Testis (tissue), 3 donors: Measurements from ENCODE around the gene CEP162. TPM values are rescaled to one million over a fixed set of nuclear protein-coding genes. Genes with fewer than 3 reads are reported as not detected.
"Not testable (repeated sequence)": the region's sequence is repeated elsewhere in the genome, so short reads cannot be mapped to it uniquely, and the experiment has no call there.

Experiments
- DNase-seq: peaks from one replicate; pipeline ENCODE4 v3.0.0-alpha.2; 2019
- H3K27ac ChIP-seq, 2 donors: fragments of 200-600 bp; sonication (generic); one replicate each; pipeline ENCODE4 v1.5.1; 2019
- H3K27me3 ChIP-seq: fragments of 200-600 bp; sonication (generic); one replicate; pipeline ENCODE4 v1.5.1; 2019
- H3K36me3 ChIP-seq: fragments of 200-600 bp; sonication (generic); one replicate; pipeline ENCODE4 v1.5.1; 2017; ENCODE audit warnings: low read depth; ENCODE audit errors: missing control alignments
- H3K4me1 ChIP-seq: fragments of 200-600 bp; sonication (generic); one replicate; pipeline ENCODE4 v1.5.1; 2019
- H3K4me3 ChIP-seq, 2 donors: fragments of 200-600 bp; sonication (generic); one replicate each; pipeline ENCODE4 v1.5.1; 2017 to 2019
- H3K9me3 ChIP-seq: fragments of 200-600 bp; sonication (generic); one replicate; pipeline ENCODE4 v1.5.1; 2017
- POLR2A ChIP-seq: fragments of 450-650 bp; IDR thresholded peaks from one replicate; pipeline ENCODE4 v1.6.1; 2017; ENCODE audit warnings: antibody characterized with exemption, mild to moderate bottlenecking, moderate library complexity
- WGBS, 2 donors: methylation state at CpG; one replicate each; pipeline ENCODE4 v1.1.5; 2018; 5-methylcytosine and 5-hydroxymethylcytosine counted together
- intact Hi-C: fragments of 100-400 bp; cut with DNase I; formaldehyde crosslinking; loops from one replicate; pipeline ENCODE4 v1.15.1; 2023; ENCODE audit warnings: low total_unique reads
- polyA plus RNA-seq: library from polyadenylated mRNA; stranded (reverse); fragments of 350-450 nt; fragmentation: Illumina TruSeq; extraction: RNeasy Lipid Tissue Mini Kit (QIAGEN cat#74804); gene quantifications from one replicate; pipeline ENCODE4 v1.2.3, GENCODE V29; 2014; ENCODE audit warnings: low read depth, low replicate concordance; ENCODE audit not compliant: insufficient read depth
- total RNA-seq, 2 donors: library from RNA; depleted of rRNA; stranded (reverse); fragments of >200 nt; gene quantifications; one replicate each; pipeline ENCODE4 v1.2.3, GENCODE V29; 2016
- TF ChIP-seq, protein P1 (sequence below), 3 experiments: fragments of 450-650 bp in 2 of 3; fragments of 200-600 bp in 1 of 3; sonication (generic) in 1 of 3; IDR thresholded peaks; one replicate each; pipeline ENCODE4 v1.5.1; 2016 to 2019; ENCODE audit warnings: antibody characterized with exemption in 3 of 3, mild to moderate bottlenecking in 2 of 3, moderate library complexity in 1 of 3

CEP162 gene
- total and polyA plus RNA-seq, 3 donors from 2014 or later, result 8.6 to 36.0 (median 20.3) TPM

DNA sequence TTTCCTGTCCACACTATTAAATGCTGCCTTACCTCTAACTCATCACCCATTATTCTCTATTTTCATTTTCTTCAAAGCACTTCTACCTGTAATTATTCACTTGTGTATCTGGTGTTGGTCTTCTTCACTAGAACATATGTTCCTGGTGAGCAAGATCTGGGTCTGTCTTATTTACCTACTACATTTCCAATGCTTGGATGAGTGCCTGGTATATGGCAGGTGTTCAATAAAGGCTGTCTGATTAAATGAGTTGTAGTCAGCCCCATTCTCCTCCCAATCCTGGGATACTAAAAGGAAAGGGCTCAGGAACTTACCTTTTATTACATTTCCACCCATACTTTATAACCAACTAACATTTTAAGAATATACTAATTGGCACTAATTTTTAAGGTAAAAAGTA is 61.0 kb downstream of the CEP162 start:
- Histone ChIP-seq H3K9me3 (no peaks in the 10 kb centered on the region), H3K36me3 (no peaks in the 10 kb centered on the region), H3K4me3 (no peak overlapping the region), H3K27me3 (no peaks in the 10 kb centered on the region), H3K4me1 (no peaks in the 10 kb centered on the region), H3K27ac (no peak overlapping the region)
- intact Hi-C loops, result no loop called here
- no peak for DNase-seq
- TF ChIP-seq, protein P1, sequence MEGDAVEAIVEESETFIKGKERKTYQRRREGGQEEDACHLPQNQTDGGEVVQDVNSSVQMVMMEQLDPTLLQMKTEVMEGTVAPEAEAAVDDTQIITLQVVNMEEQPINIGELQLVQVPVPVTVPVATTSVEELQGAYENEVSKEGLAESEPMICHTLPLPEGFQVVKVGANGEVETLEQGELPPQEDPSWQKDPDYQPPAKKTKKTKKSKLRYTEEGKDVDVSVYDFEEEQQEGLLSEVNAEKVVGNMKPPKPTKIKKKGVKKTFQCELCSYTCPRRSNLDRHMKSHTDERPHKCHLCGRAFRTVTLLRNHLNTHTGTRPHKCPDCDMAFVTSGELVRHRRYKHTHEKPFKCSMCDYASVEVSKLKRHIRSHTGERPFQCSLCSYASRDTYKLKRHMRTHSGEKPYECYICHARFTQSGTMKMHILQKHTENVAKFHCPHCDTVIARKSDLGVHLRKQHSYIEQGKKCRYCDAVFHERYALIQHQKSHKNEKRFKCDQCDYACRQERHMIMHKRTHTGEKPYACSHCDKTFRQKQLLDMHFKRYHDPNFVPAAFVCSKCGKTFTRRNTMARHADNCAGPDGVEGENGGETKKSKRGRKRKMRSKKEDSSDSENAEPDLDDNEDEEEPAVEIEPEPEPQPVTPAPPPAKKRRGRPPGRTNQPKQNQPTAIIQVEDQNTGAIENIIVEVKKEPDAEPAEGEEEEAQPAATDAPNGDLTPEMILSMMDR (IDR thresholded peaks at IDR 0.05), result no peak
- no peak for TF ChIP-seq POLR2A

DNA sequence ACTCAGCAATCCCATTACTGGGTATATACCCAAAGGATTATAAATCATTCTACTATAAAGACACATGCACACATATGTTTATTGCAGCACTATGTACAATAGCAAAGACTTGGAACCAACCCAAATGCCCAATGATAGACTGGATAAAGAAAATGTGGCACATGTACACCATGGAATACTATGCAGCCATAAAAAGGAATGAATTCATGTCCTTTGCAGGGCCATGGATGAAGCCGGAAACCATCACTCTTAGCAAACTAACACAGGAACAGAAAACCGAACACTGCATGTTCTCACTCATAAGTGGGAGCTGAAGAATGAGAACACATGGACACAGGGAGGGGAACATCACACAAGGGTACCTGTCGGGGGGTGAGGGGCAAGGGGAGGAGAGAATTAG is 63.1 kb downstream of the CEP162 start:
- H3K27me3 ChIP-seq, intact Hi-C loops, H3K36me3 ChIP-seq, H3K27ac ChIP-seq, H3K4me3 ChIP-seq, H3K9me3 ChIP-seq, DNase-seq, H3K4me1 ChIP-seq: not testable (repeated sequence)
- WGBS, 2 donors, result 93 to 100% methylated on average over 3 of the region's 3 CpGs

DNA sequence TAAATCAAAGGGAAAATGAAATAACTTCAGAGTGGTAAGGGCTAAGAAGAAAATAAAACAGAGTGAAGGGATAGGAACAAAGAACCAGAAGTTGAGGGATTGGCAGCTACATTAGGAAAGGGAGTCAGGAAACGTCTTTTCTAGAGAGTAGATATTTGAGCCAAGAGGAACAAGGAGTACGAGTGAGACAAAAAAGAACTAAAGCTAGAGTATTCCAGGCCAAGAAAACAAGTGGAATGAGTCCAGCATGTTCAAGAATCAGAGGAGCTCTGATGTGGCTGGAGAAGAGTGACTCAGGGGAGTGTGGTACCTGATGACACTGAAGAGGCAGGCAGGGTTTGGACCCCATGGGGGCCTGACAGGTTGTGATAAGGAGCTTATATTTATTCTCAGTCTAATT is 66.3 kb downstream of the CEP162 start:
- no peak for DNase-seq
- Histone ChIP-seq H3K4me1 (no peaks in the 10 kb centered on the region), H3K27ac (no peak overlapping the region), H3K9me3 (no peaks in the 10 kb centered on the region), H3K4me3 (no peak overlapping the region), H3K36me3 (no peaks in the 10 kb centered on the region), H3K27me3 (no peaks in the 10 kb centered on the region)
- intact Hi-C loops, result no loop called here
- WGBS, 2 donors, result 57 to 71% methylated on average over 2 of the region's 2 CpGs
- no peak for TF ChIP-seq POLR2A
- TF ChIP-seq, protein P1 (IDR thresholded peaks at IDR 0.05), result no peak

DNA sequence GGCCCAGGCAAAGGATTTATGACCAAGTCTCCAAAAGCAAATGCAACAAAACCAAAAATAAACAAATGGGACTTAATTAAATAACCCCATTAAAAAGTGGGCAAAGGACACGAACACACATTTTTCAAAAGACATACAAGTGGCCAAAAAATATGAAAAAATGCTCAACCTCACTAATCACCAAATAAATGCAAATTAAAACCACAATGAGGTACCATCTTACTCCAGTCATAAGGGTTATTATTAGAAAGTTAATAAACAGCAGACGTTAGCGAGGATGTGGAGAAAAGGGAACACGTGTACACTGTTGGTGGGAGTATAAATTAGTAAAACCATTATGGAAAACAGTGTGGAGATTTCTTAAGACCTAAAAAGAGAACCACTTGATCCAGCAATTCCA is 71.1 kb downstream of the CEP162 start:
- Histone ChIP-seq H3K9me3 (no peaks in the 10 kb centered on the region), H3K4me3 (no peak overlapping the region), H3K4me1 (no peaks in the 10 kb centered on the region), H3K36me3 (no peaks in the 10 kb centered on the region), H3K27ac (no peak overlapping the region), H3K27me3 (no peaks in the 10 kb centered on the region)
- TF ChIP-seq, protein P1 (IDR thresholded peaks at IDR 0.05), result no peak
- no peak for TF ChIP-seq POLR2A
- no peak for DNase-seq
- WGBS, 2 donors, result 84 to 85% methylated on average over 4 of the region's 4 CpGs
- intact Hi-C loops, result no loop called here

DNA sequence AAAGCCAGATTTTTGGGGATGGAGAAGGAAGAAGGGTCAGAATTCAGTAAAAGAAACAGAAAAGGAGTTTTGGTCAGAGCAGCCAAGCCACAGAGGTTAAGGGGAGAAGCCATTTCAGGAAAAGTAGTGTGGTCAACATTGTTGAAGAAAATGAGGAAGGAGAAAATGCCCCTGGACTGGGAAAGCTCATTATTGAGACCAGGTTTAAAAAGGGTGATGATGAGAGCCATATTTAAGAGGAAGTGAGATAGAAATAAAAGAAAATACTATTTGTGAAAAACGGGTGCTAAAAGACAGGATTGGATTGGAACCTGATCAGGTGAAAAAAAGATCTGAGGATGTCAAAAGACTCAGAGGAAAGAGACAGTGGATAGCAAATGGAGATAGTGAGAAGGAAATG is 75.8 kb downstream of the CEP162 start:
- Histone ChIP-seq H3K27me3 (no peaks in the 10 kb centered on the region), H3K27ac (no peak overlapping the region), H3K36me3 (no peaks in the 10 kb centered on the region), H3K4me3 (no peak overlapping the region), H3K9me3 (no peaks in the 10 kb centered on the region), H3K4me1 (no peaks in the 10 kb centered on the region)
- WGBS, 2 donors, result 87 to 89% methylated on average over 1 of the region's 1 CpG
- no peak for DNase-seq
- TF ChIP-seq, protein P1 (IDR thresholded peaks at IDR 0.05), result no peak
- TF ChIP-seq POLR2A, result no peak
- intact Hi-C loops, result no loop called here
